ENCODE measurements around the gene CCDC88C. TPM values are rescaled to one million over a fixed set of nuclear protein-coding genes. Genes with fewer than 3 reads are reported as not detected.

Gene CCDC88C
- total and polyA plus RNA-seq, 7 donors: 0.95 to 45.7 (median 3.9) TPM

GRCh38 chr14:91385697-91386096 lies 31.9 kb downstream of the CCDC88C start:
- H3K27me3 ChIP-seq: no peaks in the 10 kb centered on the region
- H3K4me1 ChIP-seq: peaks cover 0 to 11% (median 6%) of the 10 kb centered on the region in 4 donors
- H3K9me3 ChIP-seq: no peaks in the 10 kb centered on the region
- no peak for TF ChIP-seq EP300 (IDR thresholded peaks at IDR 0.05)
- TF ChIP-seq POLR2A (IDR thresholded peaks at IDR 0.05): no peak
- no peak for TF ChIP-seq CTCF (IDR thresholded peaks at IDR 0.05)
- no peak for TF ChIP-seq POLR2AphosphoS5 (IDR thresholded peaks at IDR 0.05)
- H3K36me3 ChIP-seq: no peaks in the 10 kb centered on the region
- no peak for DNase-seq
- H3K27ac ChIP-seq: no peak overlapping the region
- intact Hi-C loops (cut with DNase I): no loop called here
- H3K4me3 ChIP-seq: no peak overlapping the region

GRCh38 chr14:91385224-91385623 lies 32.4 kb downstream of the CCDC88C start:
- H3K4me1 ChIP-seq: peaks cover 0 to 11% (median 8%) of the 10 kb centered on the region in 4 donors
- TF ChIP-seq POLR2A (IDR thresholded peaks at IDR 0.05) (no peak), POLR2AphosphoS5 (IDR thresholded peaks at IDR 0.05) (no peak), EP300 (IDR thresholded peaks at IDR 0.05) (no peak), CTCF (IDR thresholded peaks at IDR 0.05) (no peak)
- no peaks in the 10 kb centered on the region for H3K9me3 ChIP-seq
- no peaks in the 10 kb centered on the region for H3K36me3 ChIP-seq
- intact Hi-C loops (cut with DNase I): no loop called here
- no peak overlapping the region for H3K4me3 ChIP-seq
- H3K27ac ChIP-seq: no peak overlapping the region
- no peaks in the 10 kb centered on the region for H3K27me3 ChIP-seq
- DNase-seq: no peak
- 91 to 95% methylated on average over 9 of the region's 9 CpGs for WGBS, 2 donors

- 82 to 89% methylated on average over 7 of the region's 7 CpGs for WGBS, 2 donors
- Histone ChIP-seq H3K27ac (no peak overlapping the region), H3K4me1 (peaks cover 0 to 24% (median 14%) of the 10 kb centered on the region in 4 donors), H3K4me3 (no peak overlapping the region), H3K36me3 (no peaks in the 10 kb centered on the region), H3K9me3 (no peaks in the 10 kb centered on the region), H3K27me3 (no peaks in the 10 kb centered on the region)
- TF ChIP-seq EP300 (IDR thresholded peaks at IDR 0.05): no peak
- TF ChIP-seq POLR2A (IDR thresholded peaks at IDR 0.05): no peak
- TF ChIP-seq POLR2AphosphoS5 (IDR thresholded peaks at IDR 0.05): no peak
- TF ChIP-seq CTCF (IDR thresholded peaks at IDR 0.05): no peak
- no peak for DNase-seq
- intact Hi-C loops (cut with DNase I): no loop called here
These were observed 34.2 kb downstream of the CCDC88C start for GRCh38 chr14:91383439-91383838.

- H3K36me3 ChIP-seq: no peaks in the 10 kb centered on the region
- peaks cover 0 to 22% (median 16%) of the 10 kb centered on the region in 4 donors for H3K4me1 ChIP-seq
- H3K27ac ChIP-seq: no peak overlapping the region
- H3K4me3 ChIP-seq: no peak overlapping the region
- no peaks in the 10 kb centered on the region for H3K9me3 ChIP-seq
- TF ChIP-seq POLR2A (IDR thresholded peaks at IDR 0.05): no peak
- no peak for TF ChIP-seq CTCF (IDR thresholded peaks at IDR 0.05)
- TF ChIP-seq EP300 (IDR thresholded peaks at IDR 0.05): no peak
- TF ChIP-seq POLR2AphosphoS5 (IDR thresholded peaks at IDR 0.05): no peak
- DNase-seq: no peak
- intact Hi-C loops (cut with DNase I): no loop called here
- WGBS, 2 donors: 95% methylated on average over 13 of the region's 13 CpGs
- no peaks in the 10 kb centered on the region for H3K27me3 ChIP-seq
These were observed 35.6 kb downstream of the CCDC88C start for GRCh38 chr14:91381801-91382670.
